Panc1 (cell line): ENCODE measurements around the gene CENPP.

Experiments
- POLR2AphosphoS5 ChIP-seq: IDR thresholded peaks from 2 replicates; pipeline ENCODE4 v1.6.1; 2012; ENCODE audit warnings: mild to moderate bottlenecking, low read depth, low read length, moderate library complexity
- SIN3A ChIP-seq: IDR thresholded peaks from 2 replicates; pipeline ENCODE4 v1.6.1; 2012; ENCODE audit warnings: low read depth, mild to moderate bottlenecking, low read length, moderate library complexity, borderline replicate concordance; ENCODE audit not compliant: insufficient read depth
- TCF7L2 ChIP-seq: IDR thresholded peaks from 2 replicates; pipeline ENCODE4 v1.6.1; 2011; ENCODE audit warnings: mild to moderate bottlenecking, low read depth, low read length, inconsistent platforms
- TF ChIP-seq, protein P1 (sequence below): fragments of 450-650 bp; IDR thresholded peaks from 2 replicates; pipeline ENCODE4 v1.5.1; 2017; ENCODE audit warnings: mild to moderate bottlenecking
- TF ChIP-seq, protein P2 (sequence below), 2 experiments: IDR thresholded peaks; 2 replicates each; pipeline ENCODE4 v1.6.1; 2011 to 2012; ENCODE audit warnings: low read depth in 2 of 2, control low read depth in 1 of 2, low read length in 1 of 2, mild to moderate bottlenecking in 1 of 2, moderate library complexity in 1 of 2; ENCODE audit not compliant: insufficient read depth in 1 of 2

DNA sequence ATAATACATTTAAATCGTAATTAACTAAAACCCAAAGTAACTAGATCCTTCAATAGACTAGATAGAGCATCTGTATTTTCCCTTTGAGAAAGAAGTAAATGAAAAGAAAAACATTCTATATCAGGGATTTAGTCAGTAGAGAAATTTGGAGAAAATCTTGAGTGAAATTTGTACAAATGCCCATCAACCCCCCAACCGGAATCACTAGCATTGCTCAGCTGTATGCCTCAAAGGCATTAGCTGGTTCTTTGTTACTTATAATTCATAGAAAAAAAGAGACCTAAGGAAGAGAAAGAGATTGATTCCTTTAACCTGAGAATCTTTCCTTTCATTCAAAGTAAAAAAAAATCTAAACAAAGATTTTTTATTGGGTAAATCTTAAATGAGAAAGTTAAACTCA lies 97.9 kb downstream of the CENPP start:
- TF ChIP-seq, protein P1, sequence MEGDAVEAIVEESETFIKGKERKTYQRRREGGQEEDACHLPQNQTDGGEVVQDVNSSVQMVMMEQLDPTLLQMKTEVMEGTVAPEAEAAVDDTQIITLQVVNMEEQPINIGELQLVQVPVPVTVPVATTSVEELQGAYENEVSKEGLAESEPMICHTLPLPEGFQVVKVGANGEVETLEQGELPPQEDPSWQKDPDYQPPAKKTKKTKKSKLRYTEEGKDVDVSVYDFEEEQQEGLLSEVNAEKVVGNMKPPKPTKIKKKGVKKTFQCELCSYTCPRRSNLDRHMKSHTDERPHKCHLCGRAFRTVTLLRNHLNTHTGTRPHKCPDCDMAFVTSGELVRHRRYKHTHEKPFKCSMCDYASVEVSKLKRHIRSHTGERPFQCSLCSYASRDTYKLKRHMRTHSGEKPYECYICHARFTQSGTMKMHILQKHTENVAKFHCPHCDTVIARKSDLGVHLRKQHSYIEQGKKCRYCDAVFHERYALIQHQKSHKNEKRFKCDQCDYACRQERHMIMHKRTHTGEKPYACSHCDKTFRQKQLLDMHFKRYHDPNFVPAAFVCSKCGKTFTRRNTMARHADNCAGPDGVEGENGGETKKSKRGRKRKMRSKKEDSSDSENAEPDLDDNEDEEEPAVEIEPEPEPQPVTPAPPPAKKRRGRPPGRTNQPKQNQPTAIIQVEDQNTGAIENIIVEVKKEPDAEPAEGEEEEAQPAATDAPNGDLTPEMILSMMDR, result no peak
- TF ChIP-seq, protein P2, sequence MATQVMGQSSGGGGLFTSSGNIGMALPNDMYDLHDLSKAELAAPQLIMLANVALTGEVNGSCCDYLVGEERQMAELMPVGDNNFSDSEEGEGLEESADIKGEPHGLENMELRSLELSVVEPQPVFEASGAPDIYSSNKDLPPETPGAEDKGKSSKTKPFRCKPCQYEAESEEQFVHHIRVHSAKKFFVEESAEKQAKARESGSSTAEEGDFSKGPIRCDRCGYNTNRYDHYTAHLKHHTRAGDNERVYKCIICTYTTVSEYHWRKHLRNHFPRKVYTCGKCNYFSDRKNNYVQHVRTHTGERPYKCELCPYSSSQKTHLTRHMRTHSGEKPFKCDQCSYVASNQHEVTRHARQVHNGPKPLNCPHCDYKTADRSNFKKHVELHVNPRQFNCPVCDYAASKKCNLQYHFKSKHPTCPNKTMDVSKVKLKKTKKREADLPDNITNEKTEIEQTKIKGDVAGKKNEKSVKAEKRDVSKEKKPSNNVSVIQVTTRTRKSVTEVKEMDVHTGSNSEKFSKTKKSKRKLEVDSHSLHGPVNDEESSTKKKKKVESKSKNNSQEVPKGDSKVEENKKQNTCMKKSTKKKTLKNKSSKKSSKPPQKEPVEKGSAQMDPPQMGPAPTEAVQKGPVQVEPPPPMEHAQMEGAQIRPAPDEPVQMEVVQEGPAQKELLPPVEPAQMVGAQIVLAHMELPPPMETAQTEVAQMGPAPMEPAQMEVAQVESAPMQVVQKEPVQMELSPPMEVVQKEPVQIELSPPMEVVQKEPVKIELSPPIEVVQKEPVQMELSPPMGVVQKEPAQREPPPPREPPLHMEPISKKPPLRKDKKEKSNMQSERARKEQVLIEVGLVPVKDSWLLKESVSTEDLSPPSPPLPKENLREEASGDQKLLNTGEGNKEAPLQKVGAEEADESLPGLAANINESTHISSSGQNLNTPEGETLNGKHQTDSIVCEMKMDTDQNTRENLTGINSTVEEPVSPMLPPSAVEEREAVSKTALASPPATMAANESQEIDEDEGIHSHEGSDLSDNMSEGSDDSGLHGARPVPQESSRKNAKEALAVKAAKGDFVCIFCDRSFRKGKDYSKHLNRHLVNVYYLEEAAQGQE (IDR thresholded peaks at IDR 0.05; ENCODE audit: insufficient read depth in 1 of 2, low read depth in 2 of 2, low read length in 1 of 2), result no peak
- TF ChIP-seq POLR2AphosphoS5 (no peak), TCF7L2 (no peak), SIN3A (no peak)
